Stimulated activated CD8-positive, alpha-beta memory T cell treated with anti-CD3 and anti-CD28 coated beads, Interleukin-2, amount 100 ng/mL, for 1 hour (primary cell): ENCODE data around the gene SEC61B.
"Not testable (repeated sequence)": the region's sequence is repeated elsewhere in the genome, so short reads cannot be mapped to it uniquely, and the experiment has no call there.

Source experiments
- DNase-seq, 2 donors: peaks; one replicate each; pipeline ENCODE4 v3.0.0-alpha.2; 2020; ENCODE audit warnings: low read depth in 2 of 2

SEC61B gene

GRCh38 chr9:99190597-99191283 lies 31.3 kb upstream of the SEC61B start:
- DNase-seq = no peak

- DNase-seq = no peak
Observed at GRCh38 chr9:99192786-99193465, 29.2 kb upstream of the SEC61B start.

- DNase-seq = no peak
Observed at GRCh38 chr9:99193466-99193821, 28.6 kb upstream of the SEC61B start.

GRCh38 chr9:99196484-99196883 lies 25.6 kb upstream of the SEC61B start:
- not testable (repeated sequence) for DNase-seq

- DNase-seq = no peak
Observed at GRCh38 chr9:99197124-99197630, 24.9 kb upstream of the SEC61B start.

- no peak for DNase-seq
Observed at GRCh38 chr9:99197987-99198386, 24.1 kb upstream of the SEC61B start.

GRCh38 chr9:99199938-99200539 lies 22.0 kb upstream of the SEC61B start:
- DNase-seq = no peak

- DNase-seq = no peak
Observed at GRCh38 chr9:99201603-99202002, 20.5 kb upstream of the SEC61B start.

- no peak for DNase-seq
Observed at GRCh38 chr9:99210572-99210971, 11.5 kb upstream of the SEC61B start.

- no peak for DNase-seq
Observed at GRCh38 chr9:99211746-99212145, 10.3 kb upstream of the SEC61B start.

- no peak for DNase-seq
Observed at GRCh38 chr9:99213197-99213596, 8.9 kb upstream of the SEC61B start.

GRCh38 chr9:99216073-99216472 lies 6.0 kb upstream of the SEC61B start:
- DNase-seq = no peak

GRCh38 chr9:99220011-99220410 lies 2.1 kb upstream of the SEC61B start:
- DNase-seq = no peak

- DNase-seq = no peak
Observed at GRCh38 chr9:99221266-99221620, 839 bp upstream of the SEC61B start.

- DNase-seq = no peak
Observed at GRCh38 chr9:99222416-99223270, 561 bp downstream of the SEC61B start.

GRCh38 chr9:99224445-99224844 lies 2.4 kb downstream of the SEC61B start:
- no peak for DNase-seq

GRCh38 chr9:99226054-99226453 lies 4.0 kb downstream of the SEC61B start:
- no peak for DNase-seq

GRCh38 chr9:99230206-99230605 lies 8.1 kb downstream of the SEC61B start:
- no peak for DNase-seq

- DNase-seq = no peak
Observed at GRCh38 chr9:99231711-99232110, 9.6 kb downstream of the SEC61B start.

GRCh38 chr9:99234618-99235017 lies 12.5 kb downstream of the SEC61B start:
- no peak for DNase-seq

GRCh38 chr9:99235069-99235468 lies 13.0 kb downstream of the SEC61B start:
- no peak for DNase-seq
